Measurements from ENCODE around the gene PARD3B. TPM values are rescaled to one million over a fixed set of nuclear protein-coding genes. Genes with fewer than 3 reads are reported as not detected.
A peak's percentile ranks its signal among the peaks of the same experiment; 100 is the strongest.

PARD3B gene
- total RNA-seq, 1 experiment from 2014 or later, result 7.6 TPM

GRCh38 chr2:205235434-205235833 lies 690.2 kb downstream of the PARD3B start:
- peak; percentile 5 to 67 for DNase-seq
- H4K20me1 ChIP-seq (ENCODE audit: insufficient read depth), result no peaks in the 10 kb centered on the region
- H3K79me2 ChIP-seq (ENCODE audit: low read depth), result no peaks in the 10 kb centered on the region

GRCh38 chr2:205237524-205237923 lies 692.2 kb downstream of the PARD3B start:
- no peaks in the 10 kb centered on the region for H3K9me2 ChIP-seq (ENCODE audit: insufficient read depth)
- no peak for DNase-seq
- BruUV-seq (replicated peaks), result no TSS peak
- H3K27me3 ChIP-seq (ENCODE audit: insufficient read depth, low read depth), result no peaks in the 10 kb centered on the region
- H2AFZ ChIP-seq, result no peak overlapping the region
- no peaks in the 10 kb centered on the region; the same call in 1 of the 2 replicates for H3K4me1 ChIP-seq (replicated peaks; ENCODE audit: insufficient read depth)
- H4K20me1 ChIP-seq (ENCODE audit: insufficient read depth), result no peaks in the 10 kb centered on the region
- no peaks in the 10 kb centered on the region for H3K9me3 ChIP-seq (ENCODE audit: insufficient read depth, low read depth)
- TF ChIP-seq EZH2 (IDR thresholded peaks at IDR 0.05; ENCODE audit: low read depth), result no peak
- TF ChIP-seq CTCF (conservative IDR thresholded peaks at IDR 0.05), result no peak
- ChIA-PET POLR2A (ENCODE audit: unreplicated experiment) (no interaction called here), CTCF (no interaction called here)
- intact Hi-C loops (cut with micrococcal nuclease; ENCODE audit: unreplicated experiment), result no loop called here
- no peak overlapping the region for H3K27ac ChIP-seq
- H3K4me3 ChIP-seq, result no peak overlapping the region
- no peak overlapping the region for H3K4me2 ChIP-seq
- no peaks in the 10 kb centered on the region for H3F3A ChIP-seq (ENCODE audit: insufficient read depth, low read depth)
- no peaks in the 10 kb centered on the region for H3K79me2 ChIP-seq (ENCODE audit: low read depth)
- H3K36me3 ChIP-seq (ENCODE audit: low read depth), result no peaks in the 10 kb centered on the region

More at GRCh38 chr2:205235434-205235833, 690.2 kb downstream of the PARD3B start:
- H3K9me2 ChIP-seq (ENCODE audit: insufficient read depth), result no peaks in the 10 kb centered on the region
- ChIA-PET POLR2A (ENCODE audit: unreplicated experiment) (no interaction called here), CTCF (no interaction called here)
- no peak overlapping the region for H3K4me3 ChIP-seq
- H3K27me3 ChIP-seq (ENCODE audit: insufficient read depth, low read depth), result no peaks in the 10 kb centered on the region
- H3F3A ChIP-seq (ENCODE audit: insufficient read depth, low read depth), result no peaks in the 10 kb centered on the region
- intact Hi-C loops (cut with micrococcal nuclease; ENCODE audit: unreplicated experiment), result no loop called here
- H2AFZ ChIP-seq, result no peak overlapping the region; the same call in 1 of the 2 replicates
- no peaks in the 10 kb centered on the region; the same call in 1 of the 2 replicates for H3K4me1 ChIP-seq (replicated peaks; ENCODE audit: insufficient read depth)
- TF ChIP-seq CTCF (conservative IDR thresholded peaks at IDR 0.05) (no peak), EZH2 (IDR thresholded peaks at IDR 0.05; ENCODE audit: low read depth) (no peak)
- BruUV-seq (replicated peaks), result no TSS peak
- H3K9me3 ChIP-seq (ENCODE audit: insufficient read depth, low read depth), result no peaks in the 10 kb centered on the region
- H3K4me2 ChIP-seq, result peak overlapping the region; percentile 16; the same call in 1 of the 2 replicates
- peak overlapping the region; percentile 71 for H3K27ac ChIP-seq
- no peaks in the 10 kb centered on the region for H3K36me3 ChIP-seq (ENCODE audit: low read depth)

GRCh38 chr2:205245001-205245400 lies 699.7 kb downstream of the PARD3B start:
- intact Hi-C loops (cut with micrococcal nuclease; ENCODE audit: unreplicated experiment), result no loop called here
- no TSS peak for BruUV-seq (replicated peaks)
- ChIA-PET POLR2A (ENCODE audit: unreplicated experiment) (no interaction called here), CTCF (no interaction called here)
- Histone ChIP-seq H3K4me3 (no peak overlapping the region), H3K27me3 (ENCODE audit: insufficient read depth, low read depth) (no peaks in the 10 kb centered on the region), H3K4me1 (replicated peaks; ENCODE audit: insufficient read depth) (no peaks in the 10 kb centered on the region), H3K36me3 (ENCODE audit: low read depth) (no peaks in the 10 kb centered on the region), H2AFZ (no peak overlapping the region), H4K20me1 (ENCODE audit: insufficient read depth) (no peaks in the 10 kb centered on the region), H3K4me2 (no peak overlapping the region), H3F3A (ENCODE audit: insufficient read depth, low read depth) (no peaks in the 10 kb centered on the region), H3K79me2 (ENCODE audit: low read depth) (no peaks in the 10 kb centered on the region), H3K9me2 (ENCODE audit: insufficient read depth) (no peaks in the 10 kb centered on the region), H3K27ac (no peak overlapping the region), H3K9me3 (ENCODE audit: insufficient read depth, low read depth) (no peaks in the 10 kb centered on the region)
- no peak for DNase-seq
- TF ChIP-seq CTCF (conservative IDR thresholded peaks at IDR 0.05) (no peak), EZH2 (IDR thresholded peaks at IDR 0.05; ENCODE audit: low read depth) (no peak)

Data from PC-9 (cell line).